HuH-7.5 (cell line): ENCODE measurements around the gene OTULIN.

ENCODE experiments used
- DNase-seq: peaks from one replicate; pipeline ENCODE4 v3.0.0; 2011; ENCODE audit warnings: low spot score

The OTULIN gene

DNA sequence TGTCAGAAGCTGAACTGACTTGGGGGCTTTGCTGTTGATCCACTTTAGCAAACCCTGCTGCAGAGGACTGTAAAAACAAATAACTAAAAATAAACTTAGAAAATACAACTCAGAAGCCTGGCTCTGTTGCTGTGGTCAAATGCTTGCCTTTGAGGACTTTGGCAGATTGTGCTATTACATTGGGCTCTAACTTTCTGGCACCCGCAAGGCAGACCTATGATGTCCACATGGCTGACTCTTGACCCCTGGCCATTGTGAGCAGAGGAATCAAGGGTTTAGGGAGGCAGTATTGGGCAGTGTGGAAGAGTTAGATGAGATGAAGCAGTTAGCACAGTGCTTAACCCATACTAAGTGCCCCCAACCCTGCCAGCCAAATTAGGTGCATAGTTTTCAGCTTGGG, 34.0 kb downstream of the OTULIN start:
- no peak for DNase-seq

DNA sequence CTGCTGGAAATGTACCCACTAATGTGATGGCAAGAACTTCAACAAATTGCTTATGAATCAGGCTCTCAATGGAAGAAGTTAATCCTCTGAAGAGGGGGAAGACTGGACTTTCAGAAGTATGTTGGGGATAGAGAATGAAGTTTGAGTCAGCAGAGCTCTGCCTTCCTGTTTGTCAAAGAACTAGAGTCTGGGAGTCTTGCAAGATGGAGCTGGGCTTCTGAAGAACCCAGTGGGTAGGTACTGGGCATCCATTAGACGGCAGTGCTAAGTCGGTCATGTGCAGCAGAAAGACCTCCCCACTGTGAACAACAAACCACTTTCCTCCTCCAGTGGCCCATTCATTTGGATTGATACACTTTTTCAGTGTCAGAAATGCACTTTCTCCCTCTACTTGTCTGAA, 34.6 kb downstream of the OTULIN start:
- DNase-seq = no peak

DNA sequence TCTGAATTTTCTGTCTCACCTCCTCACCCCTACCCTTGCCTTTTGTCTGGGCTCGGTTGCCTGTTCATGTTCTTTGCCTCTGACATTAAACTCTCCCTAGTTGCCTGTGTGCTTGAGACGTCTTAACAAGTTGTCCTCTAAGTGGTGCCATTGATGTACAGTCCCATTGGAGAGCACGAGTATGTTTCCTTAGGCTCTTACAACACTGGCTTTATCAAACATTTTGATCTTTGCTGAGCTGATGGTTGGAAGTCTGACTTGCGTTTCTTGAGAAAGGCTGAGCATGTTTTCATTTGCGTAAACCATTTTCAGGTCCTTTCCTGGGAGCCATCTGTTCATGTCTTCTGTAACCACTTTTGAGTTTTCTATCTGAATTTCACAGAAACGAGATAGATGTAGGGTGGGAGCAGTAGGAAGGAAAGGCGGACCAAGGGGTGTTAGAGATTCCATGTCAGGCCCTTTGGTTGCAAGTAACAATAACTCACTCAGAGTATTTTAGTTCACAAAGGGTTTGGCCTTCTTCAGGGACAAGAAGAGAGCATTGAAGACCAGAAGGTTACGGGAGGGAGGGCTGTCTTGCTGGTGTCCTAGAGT, 35.4 kb downstream of the OTULIN start:
- DNase-seq = no peak

DNA sequence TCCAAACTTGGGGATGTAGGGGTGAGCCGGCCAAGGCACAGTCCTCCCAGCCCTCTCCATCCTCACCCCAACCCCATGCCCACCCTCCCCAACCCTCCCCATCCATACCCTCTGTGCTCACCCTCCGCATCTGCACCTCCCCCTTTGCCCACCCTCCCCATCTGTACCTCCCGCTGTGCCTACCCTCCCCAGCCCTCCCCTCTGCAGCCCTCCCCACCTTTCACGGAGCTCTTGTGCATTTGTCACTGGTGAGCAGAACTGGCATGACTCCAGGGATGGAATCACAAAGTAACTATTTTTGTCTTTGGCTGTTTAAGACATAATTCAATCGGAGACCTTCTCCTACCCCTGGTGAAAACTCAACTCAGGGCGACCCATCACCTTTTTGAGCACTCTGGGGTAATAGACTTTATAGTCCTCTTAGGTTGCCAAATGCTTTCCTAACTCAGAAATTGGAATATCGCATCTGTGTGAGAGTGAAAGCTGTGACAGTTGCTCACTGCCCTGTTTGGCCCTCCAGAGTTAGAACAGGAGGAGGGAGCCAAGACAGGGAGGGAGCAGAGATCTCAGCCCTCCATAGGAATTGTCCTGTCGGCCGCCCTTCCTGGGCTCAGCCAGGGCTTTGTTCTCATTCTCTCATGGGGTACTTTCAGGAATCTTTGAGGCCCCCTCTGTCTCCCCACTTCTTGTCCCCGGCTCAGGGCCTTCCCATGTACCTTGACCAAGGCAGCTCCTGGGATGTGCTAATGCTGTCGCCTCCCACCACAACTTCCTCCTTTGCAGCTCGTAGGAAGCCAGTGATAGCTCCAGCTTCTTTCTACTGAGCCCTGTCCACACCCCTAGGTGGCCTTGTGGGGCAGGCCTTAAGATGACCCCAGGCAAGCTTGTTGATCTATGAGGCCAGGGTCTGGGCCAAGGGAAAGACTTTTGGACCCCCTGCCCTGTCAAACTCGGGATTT, 36.2 kb downstream of the OTULIN start:
- no peak for DNase-seq

DNA sequence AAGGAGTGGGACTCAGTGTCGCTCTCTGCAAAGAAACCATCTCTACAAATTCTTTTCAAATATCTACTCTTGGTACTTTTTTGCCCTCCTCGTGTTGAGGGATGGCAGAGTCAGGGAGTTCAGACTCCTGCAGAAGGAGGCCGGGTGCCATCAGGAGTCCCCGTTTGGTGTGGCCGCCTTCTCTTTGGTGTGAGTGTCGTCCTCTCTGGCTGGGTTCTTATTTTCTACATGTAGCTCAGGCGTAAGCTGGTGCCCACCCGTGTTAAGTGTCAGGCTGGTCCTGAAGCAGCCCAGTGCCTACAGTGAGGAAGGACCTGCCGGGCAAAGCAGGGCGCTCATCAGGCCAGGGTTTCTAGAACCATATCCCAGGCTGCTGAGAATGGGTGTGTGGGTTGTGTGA, 37.0 kb downstream of the OTULIN start:
- no peak for DNase-seq

DNA sequence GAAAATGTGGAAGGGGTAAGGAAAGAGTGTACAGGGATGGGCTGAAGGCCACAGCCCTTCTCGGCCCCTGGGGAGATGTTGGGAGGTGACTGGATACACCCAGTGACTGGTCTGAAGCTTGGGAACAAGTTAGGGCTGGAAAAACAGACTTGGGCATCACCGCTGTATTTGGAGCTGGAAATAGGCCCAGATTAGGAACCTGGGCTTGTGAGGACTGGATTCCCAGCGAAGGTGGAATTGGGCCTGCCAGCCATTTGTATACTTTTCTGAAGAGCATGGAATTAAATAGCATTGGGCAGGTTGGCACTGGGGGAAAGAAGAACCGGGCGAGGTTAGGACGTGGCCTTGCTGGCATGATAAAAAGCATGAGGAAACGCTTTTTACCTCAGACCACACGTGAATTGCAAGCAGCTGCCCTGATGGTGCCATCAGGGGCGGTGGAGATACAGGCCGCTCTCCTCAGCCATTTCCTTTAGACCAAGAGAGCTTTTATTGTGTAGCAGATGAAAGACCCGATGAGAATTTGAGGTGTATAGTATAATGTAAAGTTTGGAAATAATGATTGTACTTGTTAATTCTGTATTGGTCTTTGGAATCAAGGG, 37.8 kb downstream of the OTULIN start:
- no peak for DNase-seq

DNA sequence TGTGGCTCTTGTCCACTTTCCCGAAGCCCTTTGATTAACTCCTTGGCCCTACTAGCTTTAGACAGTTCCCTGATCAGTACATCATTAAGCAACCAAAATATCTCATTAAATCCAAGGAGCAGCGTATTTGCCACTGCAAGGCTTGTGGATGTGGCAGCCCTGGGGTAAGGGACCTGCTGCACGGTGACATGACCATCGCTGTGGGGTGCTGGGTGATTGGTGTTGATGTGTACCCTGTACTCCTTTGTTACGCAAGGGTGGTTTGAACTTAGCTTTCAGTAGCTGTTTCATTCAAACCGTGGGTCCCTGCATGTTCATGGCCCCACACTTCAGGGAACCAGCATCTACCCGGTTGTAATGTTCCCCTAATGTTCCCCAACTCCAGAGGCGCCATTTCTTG, 41.0 kb downstream of the OTULIN start:
- DNase-seq = no peak

DNA sequence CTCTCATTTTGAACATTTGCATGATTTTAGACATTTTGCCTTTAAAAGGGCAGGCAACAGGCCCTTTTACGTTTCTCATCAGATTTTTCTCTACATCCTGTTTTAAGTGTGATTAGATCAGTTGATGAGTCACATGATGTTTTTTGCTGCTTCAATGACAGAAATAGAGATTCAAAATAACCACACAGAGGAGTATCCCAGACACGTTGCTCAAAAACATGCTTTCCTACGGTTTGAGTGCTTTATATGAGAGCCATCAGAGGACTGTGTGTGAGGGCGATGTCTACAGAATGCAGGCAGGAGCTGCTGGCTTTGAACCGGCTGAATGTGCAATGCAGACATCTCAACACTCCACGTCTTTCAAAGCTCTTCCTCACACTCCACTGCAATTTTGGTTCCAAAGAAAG, 42.1 kb downstream of the OTULIN start:
- no peak for DNase-seq

DNA sequence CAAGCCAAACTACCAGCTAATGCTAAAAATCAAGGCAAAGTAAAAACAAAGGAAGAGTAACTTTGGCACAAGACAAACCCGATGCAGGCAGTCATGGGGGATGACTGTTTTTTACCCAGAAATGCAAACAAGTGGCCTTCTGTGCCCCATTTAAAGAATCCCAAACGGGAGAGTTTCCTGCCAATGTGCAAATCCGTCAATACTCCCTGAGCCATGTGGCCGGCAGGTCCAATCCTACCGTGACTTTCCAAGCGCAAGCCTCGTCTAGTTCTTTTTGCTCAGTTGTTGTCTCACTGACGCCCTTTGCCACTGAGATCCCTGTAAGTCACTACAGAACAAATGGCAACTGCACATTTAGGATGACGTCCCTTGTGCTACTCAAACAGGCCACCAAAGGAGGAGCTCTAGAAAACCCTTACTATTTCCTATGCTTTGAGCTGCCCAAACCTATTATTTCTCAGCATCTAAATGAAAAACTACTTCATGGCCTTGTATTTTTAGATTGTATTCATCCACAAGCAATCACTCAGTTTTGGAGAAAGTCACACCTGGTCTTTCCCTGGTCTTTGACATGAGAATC, 43.4 kb downstream of the OTULIN start:
- no peak for DNase-seq

DNA sequence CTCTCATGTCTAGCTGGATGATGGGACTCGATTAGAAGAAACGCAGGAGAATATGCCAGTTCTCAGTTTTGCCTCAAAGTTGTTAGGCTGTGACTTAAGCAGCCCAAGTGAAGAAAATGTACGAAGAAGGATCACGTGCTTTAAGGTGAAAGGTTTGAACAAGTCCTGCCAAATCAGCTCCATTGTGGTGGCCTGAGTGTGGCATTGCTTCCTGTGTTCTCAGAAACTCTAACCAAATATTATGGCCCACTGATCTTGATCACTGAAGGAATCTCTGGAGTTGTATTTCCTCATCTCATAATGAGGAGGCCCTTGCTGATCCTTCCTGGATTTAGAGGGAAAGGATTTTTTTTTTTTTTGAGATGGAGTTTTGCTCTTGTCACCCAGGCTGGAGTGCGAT, 44.0 kb downstream of the OTULIN start:
- no peak for DNase-seq

DNA sequence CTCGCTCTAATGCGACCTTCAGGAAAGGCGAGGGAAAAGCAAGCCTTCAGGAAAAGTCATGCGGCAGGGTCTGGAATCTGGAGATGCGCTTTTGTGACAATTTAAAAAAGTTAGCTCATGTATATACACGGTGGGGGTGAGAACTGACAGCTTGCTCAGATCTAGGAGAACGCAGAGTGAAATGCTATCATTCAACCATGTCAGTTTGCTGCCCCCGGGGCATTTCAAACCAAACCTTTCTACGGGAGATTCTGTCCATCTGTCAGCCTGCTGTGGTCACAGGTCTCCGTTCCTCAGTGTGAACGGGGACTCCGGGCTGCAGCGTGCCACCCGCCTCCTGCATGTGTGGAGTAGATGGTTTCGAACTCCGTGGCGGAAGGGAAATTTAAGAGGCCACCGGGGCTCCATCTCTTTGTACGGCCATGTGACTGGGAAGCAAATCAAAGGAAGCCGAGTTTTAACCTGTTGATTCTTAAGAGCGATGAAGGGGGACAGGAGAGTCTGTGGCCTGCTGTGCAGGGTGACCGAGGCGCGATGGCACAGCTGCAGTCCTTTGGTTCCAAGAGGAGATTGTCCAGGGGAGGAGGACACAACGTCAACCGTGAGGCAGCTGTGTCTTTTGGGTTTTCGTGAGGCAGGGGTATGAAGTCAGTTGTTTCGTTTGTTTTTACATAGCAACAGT, 45.9 kb downstream of the OTULIN start:
- DNase-seq = no peak

DNA sequence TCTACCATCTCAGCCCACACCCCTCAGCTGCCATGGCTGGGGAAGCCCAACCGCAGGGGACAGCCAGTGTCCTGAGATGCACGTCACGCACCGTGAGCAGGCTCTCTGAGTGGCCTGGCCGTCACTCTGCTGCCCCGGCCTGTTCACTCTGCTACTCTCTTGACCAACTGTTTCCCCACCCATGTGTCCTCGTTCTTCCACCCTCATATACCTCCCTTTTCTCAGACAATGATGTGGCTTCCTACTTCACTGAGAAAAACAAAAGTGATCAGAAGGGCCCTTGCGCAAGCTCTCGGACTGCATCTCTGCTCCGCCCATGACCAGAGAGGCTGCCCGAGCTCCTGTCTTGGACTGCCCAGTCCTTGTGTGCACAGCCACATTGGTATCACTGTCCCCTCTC, 47.6 kb downstream of the OTULIN start:
- DNase-seq = no peak

DNA sequence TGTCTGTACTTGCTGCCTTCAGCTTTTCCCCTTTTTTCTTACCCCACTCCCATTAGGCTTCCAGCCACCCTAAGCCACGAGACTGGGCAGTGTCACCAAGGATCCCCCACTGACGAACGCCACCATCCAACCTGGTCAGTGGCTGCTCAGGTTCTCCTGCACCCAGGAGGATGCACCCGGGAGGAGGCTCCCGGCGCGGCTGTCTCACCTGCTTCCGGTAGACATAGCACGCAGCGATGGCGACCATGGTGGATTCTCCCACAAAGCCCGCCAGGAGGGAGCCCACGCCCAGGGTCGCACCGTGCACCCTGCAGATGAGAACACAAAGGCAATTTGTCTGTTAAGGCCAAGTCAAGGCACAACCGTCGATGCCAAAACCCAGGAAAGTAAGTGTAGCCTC, 48.1 kb downstream of the OTULIN start:
- no peak for DNase-seq

DNA sequence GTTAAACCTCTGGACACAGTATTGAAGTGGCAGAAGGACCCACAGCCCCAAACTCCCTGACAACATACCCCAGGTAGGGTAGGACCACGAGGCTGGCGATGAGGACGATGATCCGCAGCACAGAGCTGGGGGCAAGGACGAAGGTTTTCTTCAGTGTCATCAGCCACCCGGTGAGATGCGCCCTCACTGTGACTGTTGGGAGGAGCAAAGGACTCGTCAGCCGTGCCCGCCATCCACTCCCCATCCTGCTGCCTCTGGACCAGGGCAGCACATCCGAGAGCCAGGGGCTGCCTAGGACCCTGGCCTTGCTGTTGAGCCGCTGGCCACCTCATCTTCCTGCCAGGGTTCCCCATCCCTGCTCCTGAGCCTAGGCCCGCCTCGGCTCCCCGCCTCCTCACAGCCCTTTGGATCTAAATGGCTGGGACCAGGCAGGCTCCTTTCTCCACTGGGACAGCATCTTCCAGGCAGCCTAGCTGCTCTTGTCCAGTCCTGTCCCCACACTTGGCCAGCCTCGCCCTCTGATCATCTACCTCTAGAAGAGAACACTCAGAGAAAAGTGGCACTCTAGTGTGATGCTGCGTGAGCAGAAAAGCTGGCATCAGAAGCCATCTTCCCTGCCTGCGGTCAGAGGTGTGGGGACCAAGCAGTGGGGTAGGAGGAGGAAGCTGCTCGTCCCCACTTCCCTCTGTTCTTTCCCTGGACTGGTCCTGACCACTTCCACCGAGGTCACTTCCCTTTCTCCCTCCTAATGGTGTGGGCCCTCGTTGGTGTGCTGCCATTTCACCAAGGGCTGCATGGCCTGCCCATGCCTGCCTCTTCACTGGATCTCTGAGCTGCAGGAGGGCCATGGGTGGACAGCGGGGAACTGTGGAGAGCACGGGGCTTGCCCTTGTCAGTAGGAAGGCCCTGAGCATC, 49.2 kb downstream of the OTULIN start:
- DNase-seq = no peak

DNA sequence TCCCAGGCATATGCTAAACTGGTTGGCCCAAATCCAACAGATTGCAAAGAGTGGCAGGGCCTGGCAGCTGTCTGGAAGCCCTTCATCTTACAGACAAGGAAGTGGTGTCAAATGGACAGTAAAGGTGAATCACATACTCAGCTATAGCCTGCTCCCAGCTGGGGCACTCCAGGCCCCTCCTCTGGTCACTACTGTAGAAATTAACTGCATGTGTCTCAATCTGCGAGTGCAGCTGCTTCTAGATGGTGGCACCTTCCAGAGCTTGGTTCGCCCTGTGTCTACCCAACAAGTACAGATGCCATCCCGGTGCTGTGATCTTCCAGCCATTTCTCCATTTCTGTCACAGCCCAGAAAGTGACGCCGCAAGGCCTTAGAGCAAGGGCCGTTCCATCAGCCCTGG, 50.2 kb downstream of the OTULIN start:
- DNase-seq = no peak

DNA sequence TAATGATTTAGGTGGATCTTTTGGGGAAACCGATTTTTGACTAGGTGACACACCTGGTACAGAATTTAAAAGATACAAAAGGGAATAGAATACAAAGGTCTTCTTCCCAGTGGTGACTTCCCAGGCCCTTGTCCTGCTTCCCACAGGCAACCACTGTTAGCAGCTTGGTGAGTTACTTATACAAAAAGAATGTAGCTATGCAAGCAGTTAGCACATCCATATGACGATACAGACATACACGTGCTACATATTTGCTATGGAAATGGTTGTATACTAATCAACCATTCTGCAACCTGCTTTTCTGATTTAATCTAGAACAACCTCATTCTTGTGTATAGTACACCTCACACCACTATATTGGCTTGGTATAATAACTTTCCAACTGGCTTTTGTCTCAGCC, 51.0 kb downstream of the OTULIN start:
- no peak for DNase-seq

DNA sequence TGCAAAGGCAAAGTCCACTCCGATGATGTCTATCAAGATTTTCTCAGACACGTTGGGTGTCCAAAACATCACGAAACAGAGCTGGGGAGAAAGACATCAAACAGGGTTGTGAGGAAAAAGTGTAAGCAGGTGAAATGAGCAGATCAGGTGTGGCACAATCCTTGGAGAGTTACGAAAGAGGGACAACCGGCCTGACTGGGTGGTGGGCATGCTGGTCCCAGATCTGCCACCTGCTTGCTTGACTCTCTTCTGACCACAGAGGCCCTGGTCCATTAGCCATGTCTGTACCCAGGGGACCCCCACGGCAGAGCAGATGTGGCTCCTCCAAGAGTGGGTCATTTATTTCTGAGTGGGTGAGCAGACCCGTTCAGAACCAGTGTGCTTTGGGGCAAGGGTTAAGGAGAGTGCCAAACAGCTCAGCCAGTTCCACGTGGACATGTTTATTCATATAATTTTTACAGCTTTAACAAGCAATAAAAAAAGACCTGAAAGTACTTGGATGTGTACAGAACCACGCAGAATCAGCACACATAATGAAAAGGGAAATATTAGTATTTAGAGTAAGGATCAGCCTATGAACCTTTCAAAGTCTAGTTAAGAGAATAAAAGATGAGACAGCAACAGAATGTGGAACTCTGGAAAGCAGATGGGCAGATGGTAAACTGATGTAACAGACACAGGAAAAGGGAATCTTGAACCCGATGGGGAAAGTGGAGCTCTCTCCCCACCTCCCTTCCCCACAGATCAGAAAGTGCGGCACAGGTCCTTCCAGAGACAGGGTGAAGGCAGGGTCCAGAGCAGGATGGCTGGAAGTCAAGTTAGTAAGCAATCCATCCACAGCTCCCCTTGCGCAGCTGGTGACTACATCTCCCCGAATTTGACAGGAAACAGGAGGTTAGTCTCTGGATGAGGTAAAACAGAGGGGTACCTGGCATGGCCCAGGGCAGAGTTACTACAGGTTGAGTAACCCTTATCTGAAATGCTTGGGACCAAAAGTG, 52.5 kb downstream of the OTULIN start:
- no peak for DNase-seq

DNA sequence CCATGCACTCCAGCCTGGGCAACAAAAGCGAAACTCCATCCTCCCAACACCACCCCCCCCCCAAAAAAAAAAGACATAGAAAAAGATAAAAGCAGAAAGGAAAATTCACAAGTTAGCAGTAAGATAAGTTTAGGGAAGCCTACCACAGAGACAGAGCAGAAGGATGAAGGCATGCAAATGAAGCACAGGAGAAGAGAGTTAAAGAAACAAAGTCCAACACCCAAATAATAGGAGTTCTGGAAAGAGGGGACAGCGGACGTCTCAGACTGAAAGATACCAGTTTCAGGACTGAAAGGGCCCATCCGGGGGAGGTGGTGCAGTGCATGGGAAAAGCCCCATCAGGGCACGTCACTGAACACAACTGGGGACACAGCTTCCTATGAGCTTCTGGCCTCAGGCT, 54.3 kb downstream of the OTULIN start:
- DNase-seq = no peak

DNA sequence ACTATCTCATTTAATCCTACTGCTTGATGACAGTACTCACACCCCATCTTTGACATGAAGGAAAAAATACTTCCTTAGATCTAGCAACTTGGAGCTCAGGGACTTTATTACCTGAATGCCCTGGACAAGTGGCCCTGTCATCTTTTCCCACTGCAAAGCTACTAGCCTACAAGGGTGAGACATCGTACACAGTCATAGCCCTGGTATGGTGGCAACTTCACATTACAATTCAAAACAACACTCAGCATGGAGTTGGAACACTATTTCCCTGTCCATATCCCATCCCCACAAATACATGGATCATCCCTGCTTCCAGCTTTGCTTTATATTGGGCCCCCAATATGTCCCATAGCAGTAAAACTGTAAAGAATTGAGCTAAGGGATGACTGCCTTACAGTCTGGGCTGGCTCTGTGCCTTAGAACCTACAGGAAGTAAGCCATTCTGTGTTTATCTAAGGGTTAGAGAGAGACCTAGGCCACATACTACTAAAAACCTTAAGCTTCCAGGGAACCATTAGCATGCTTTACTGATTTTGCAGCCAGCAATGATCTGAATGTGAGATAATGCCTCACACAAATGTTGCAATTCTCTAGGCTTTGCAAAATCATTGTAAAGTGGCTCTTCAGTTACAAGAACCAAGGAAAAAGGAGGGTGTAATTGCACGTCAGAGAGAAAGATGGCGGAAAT, 55.9 kb downstream of the OTULIN start:
- no peak for DNase-seq
